Astrocyte of the spinal cord (primary cell): ENCODE data around the gene SBNO2.
"Not testable (repeated sequence)": the region's sequence is repeated elsewhere in the genome, so short reads cannot be mapped to it uniquely, and the experiment has no call there.

ENCODE experiments used
- DNase-seq: peaks from one replicate; pipeline ENCODE4 v3.0.0; 2011; ENCODE audit warnings: low read depth, low spot score
- H3K4me3 ChIP-seq: 2 replicates; pipeline ENCODE4 v1.5.1; 2011; ENCODE audit warnings: low read depth, mild to moderate bottlenecking, low read length, moderate library complexity
- CTCF ChIP-seq: IDR thresholded peaks from 2 replicates; pipeline ENCODE4 v1.5.1; 2012; ENCODE audit warnings: low read depth, mild to moderate bottlenecking, low read length, inconsistent platforms
- in situ Hi-C: cut with HindIII; loops from 2 replicates; pipeline ENCODE4 v1.10.0; 2017; ENCODE audit warnings: low sequenced_read_pairs

SBNO2 gene

GRCh38 chr19:1214299-1214861 is 40.3 kb upstream of the SBNO2 start:
- no peak overlapping the region for H3K4me3 ChIP-seq
- TF ChIP-seq CTCF, result no peak
- in situ Hi-C loops, result no loop called here
- no peak for DNase-seq

- peak; percentile 54 for DNase-seq
These were observed 39.6 kb upstream of the SBNO2 start for GRCh38 chr19:1213391-1214286.

GRCh38 chr19:1211494-1212234 is 37.6 kb upstream of the SBNO2 start:
- in situ Hi-C loops, result no loop called here
- DNase-seq, result no peak
- no peak for TF ChIP-seq CTCF
- H3K4me3 ChIP-seq, result no peak overlapping the region

More at GRCh38 chr19:1213391-1214286, 39.6 kb upstream of the SBNO2 start:
- no peak overlapping the region for H3K4me3 ChIP-seq
- TF ChIP-seq CTCF, result no peak
- in situ Hi-C loops, result no loop called here

GRCh38 chr19:1210227-1210538 is 36.1 kb upstream of the SBNO2 start:
- H3K4me3 ChIP-seq, result no peak overlapping the region
- no peak for DNase-seq
- no peak for TF ChIP-seq CTCF
- in situ Hi-C loops, result no loop called here

GRCh38 chr19:1208830-1209229 is 34.8 kb upstream of the SBNO2 start:
- in situ Hi-C loops, H3K4me3 ChIP-seq, DNase-seq: not testable (repeated sequence)

GRCh38 chr19:1206864-1207450 is 32.9 kb upstream of the SBNO2 start:
- DNase-seq, result no peak
- in situ Hi-C loops, result no loop called here
- no peak for TF ChIP-seq CTCF
- peak overlapping the region; percentile 80 for H3K4me3 ChIP-seq
